ENCODE measurements around the gene PIBF1. TPM values are rescaled to one million over a fixed set of nuclear protein-coding genes. Genes with fewer than 3 reads are reported as not detected.

The PIBF1 gene
- total and polyA plus RNA-seq, 4 experiments from 2014 or later: 10.4 to 36.0 (median 23.0) TPM

- DNase-seq: no peak
These were observed 189.0 kb downstream of the PIBF1 start for GRCh38 chr13:72970956-72971355.

GRCh38 chr13:72973234-72973633 lies 191.3 kb downstream of the PIBF1 start:
- Histone ChIP-seq H3K36me3 (ENCODE audit: insufficient read depth, low read length) (no peaks in the 10 kb centered on the region), H3K9me3 (ENCODE audit: control insufficient read depth in 1 of 2, low read length in 2 of 2) (no peaks in the 10 kb centered on the region), H3K27ac (ENCODE audit: low read depth, low read length) (no peak overlapping the region), H3K4me3 (ENCODE audit: low read length in 2 of 2) (no peak overlapping the region), H3K4me1 (ENCODE audit: insufficient read depth, low read length) (no peaks in the 10 kb centered on the region), H3K27me3 (ENCODE audit: insufficient read depth, low read length) (no peaks in the 10 kb centered on the region)
- Mint-ChIP-seq H3K27me3 (no peaks in the 10 kb centered on the region), H3K4me3 (no peak overlapping the region), H3K36me3 (peaks cover 26 to 36% of the 10 kb centered on the region in 2 donors), H3K4me1 (no peaks in the 10 kb centered on the region), H3K9me3 (no peaks in the 10 kb centered on the region), H3K27ac (peak overlapping the region in 1 of 7 donors; percentile 92)
- ChIA-PET CTCF (ENCODE audit: partially characterized antibody) (no interaction called here), POLR2A (ENCODE audit: partially characterized antibody) (no interaction called here)
- intact Hi-C loops (cut with micrococcal nuclease): no loop called here
- no peak for DNase-seq

More at GRCh38 chr13:72970956-72971355, 189.0 kb downstream of the PIBF1 start:
- intact Hi-C loops (cut with micrococcal nuclease): no loop called here
- Histone ChIP-seq H3K4me3 (ENCODE audit: low read length in 2 of 2) (no peak overlapping the region), H3K27ac (ENCODE audit: low read depth, low read length) (no peak overlapping the region), H3K9me3 (ENCODE audit: control insufficient read depth in 1 of 2, low read length in 2 of 2) (no peaks in the 10 kb centered on the region), H3K27me3 (ENCODE audit: insufficient read depth, low read length) (no peaks in the 10 kb centered on the region), H3K36me3 (ENCODE audit: insufficient read depth, low read length) (no peaks in the 10 kb centered on the region), H3K4me1 (ENCODE audit: insufficient read depth, low read length) (no peaks in the 10 kb centered on the region)
- peaks cover 20 to 26% of the 10 kb centered on the region in 2 donors for H3K36me3 Mint-ChIP-seq
- H3K4me1 Mint-ChIP-seq: no peaks in the 10 kb centered on the region
- no peaks in the 10 kb centered on the region for H3K27me3 Mint-ChIP-seq
- CTCF ChIA-PET (ENCODE audit: partially characterized antibody): no interaction called here
- POLR2A ChIA-PET (ENCODE audit: partially characterized antibody): no interaction called here
- H3K4me3 Mint-ChIP-seq: no peak overlapping the region
- no peaks in the 10 kb centered on the region for H3K9me3 Mint-ChIP-seq
- no peak overlapping the region for H3K27ac Mint-ChIP-seq

DNA sequence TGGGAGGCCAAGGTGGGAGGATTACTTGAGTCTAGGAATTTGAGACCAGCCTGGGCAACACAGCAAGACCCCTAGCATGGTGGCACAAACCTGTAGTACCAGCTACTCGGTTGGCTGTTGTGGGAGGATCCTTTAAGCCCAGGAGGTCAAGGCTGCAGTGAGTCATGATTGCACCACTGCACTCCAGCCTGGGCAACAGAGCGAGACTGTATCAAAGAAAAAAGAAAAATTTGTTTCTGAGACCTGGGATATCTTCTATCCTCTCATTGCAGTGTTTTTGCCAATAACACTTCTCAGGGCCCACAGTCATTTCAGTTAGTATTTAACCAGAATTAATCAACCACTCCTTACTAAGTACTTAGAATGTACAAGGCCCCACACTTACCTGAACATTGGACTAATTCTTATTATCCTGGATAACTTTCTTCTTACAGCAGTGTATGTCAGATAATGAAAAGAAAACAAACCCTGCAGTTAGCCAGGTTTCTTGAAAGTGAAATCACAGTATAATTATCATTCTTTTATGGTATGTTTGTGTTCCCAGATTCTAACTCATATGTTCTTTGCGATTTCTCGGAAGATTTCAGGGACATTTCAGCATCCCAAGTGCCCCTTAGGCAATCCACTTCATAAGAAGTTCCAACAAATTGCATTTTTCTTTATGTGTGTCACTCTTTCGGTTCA lies 201.3 kb downstream of the PIBF1 start:
- Histone ChIP-seq H3K4me1 (ENCODE audit: insufficient read depth, low read length) (no peaks in the 10 kb centered on the region), H3K36me3 (ENCODE audit: insufficient read depth, low read length) (no peaks in the 10 kb centered on the region), H3K27me3 (ENCODE audit: insufficient read depth, low read length) (no peaks in the 10 kb centered on the region), H3K9me3 (ENCODE audit: control insufficient read depth in 1 of 2, low read length in 2 of 2) (no peaks in the 10 kb centered on the region), H3K4me3 (ENCODE audit: low read length in 2 of 2) (no peak overlapping the region), H3K27ac (ENCODE audit: low read depth, low read length) (no peak overlapping the region)
- DNase-seq: no peak
- CTCF ChIA-PET (ENCODE audit: partially characterized antibody): no interaction called here
- intact Hi-C loops (cut with micrococcal nuclease): no loop called here
- Mint-ChIP-seq H3K9me3 (no peaks in the 10 kb centered on the region), H3K27ac (no peak overlapping the region), H3K36me3 (peaks cover 5 to 26% of the 10 kb centered on the region in 2 donors), H3K27me3 (no peaks in the 10 kb centered on the region), H3K4me3 (no peak overlapping the region), H3K4me1 (no peaks in the 10 kb centered on the region)
- POLR2A ChIA-PET (ENCODE audit: partially characterized antibody): no interaction called here

DNA sequence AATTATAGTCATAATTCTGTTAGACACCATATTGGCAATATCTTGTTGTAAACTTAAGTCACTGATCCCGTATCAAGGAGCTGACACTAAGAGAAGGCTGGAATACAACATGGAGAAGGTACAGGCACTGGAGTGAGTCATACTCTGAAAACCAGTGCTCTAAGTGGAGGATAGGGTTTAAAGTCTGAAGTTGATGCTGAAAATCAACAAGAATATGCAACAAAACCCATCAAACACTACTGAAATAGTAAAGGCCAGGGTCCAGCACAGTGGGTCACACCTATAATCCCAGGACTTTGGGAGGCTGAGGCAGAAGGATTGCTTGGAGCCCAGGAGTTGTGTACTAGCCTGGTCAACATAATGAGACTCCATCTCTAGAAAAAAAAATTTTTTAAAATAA lies 203.7 kb downstream of the PIBF1 start:
- H3K27me3 Mint-ChIP-seq: no peaks in the 10 kb centered on the region
- no peaks in the 10 kb centered on the region for H3K4me1 Mint-ChIP-seq
- Histone ChIP-seq H3K4me3 (ENCODE audit: low read length in 2 of 2) (no peak overlapping the region), H3K27ac (ENCODE audit: low read depth, low read length) (no peak overlapping the region), H3K27me3 (ENCODE audit: insufficient read depth, low read length) (no peaks in the 10 kb centered on the region), H3K9me3 (ENCODE audit: control insufficient read depth in 1 of 2, low read length in 2 of 2) (no peaks in the 10 kb centered on the region), H3K4me1 (ENCODE audit: insufficient read depth, low read length) (no peaks in the 10 kb centered on the region), H3K36me3 (ENCODE audit: insufficient read depth, low read length) (no peaks in the 10 kb centered on the region)
- ChIA-PET POLR2A (ENCODE audit: partially characterized antibody) (no interaction called here), CTCF (ENCODE audit: partially characterized antibody) (no interaction called here)
- H3K9me3 Mint-ChIP-seq: no peaks in the 10 kb centered on the region
- H3K4me3 Mint-ChIP-seq: no peak overlapping the region
- no peak for DNase-seq
- intact Hi-C loops (cut with micrococcal nuclease): no loop called here
- no peak overlapping the region for H3K27ac Mint-ChIP-seq
- peaks cover 10 to 13% of the 10 kb centered on the region in 2 donors for H3K36me3 Mint-ChIP-seq

DNA sequence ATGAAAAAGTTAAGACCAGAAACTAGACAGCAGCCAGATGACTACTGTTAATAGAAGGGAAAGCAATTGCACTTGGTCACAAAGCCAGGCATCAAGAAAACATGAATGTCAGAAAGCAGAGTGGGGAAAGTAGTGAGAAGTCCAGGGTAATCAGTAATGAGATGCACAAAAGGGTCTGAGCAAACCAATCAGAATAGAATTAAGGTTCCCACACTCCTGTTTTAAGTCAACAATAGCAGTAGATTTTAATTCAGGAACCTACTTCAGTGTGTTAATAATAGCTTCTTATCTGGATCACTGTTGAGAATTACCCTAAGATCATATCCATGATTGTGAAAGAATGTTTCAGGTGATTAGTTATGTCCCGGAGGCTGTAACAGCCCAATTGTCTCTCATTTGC lies 204.3 kb downstream of the PIBF1 start:
- Mint-ChIP-seq H3K4me1 (no peaks in the 10 kb centered on the region), H3K36me3 (peaks cover 13 to 15% of the 10 kb centered on the region in 2 donors), H3K27ac (no peak overlapping the region), H3K27me3 (no peaks in the 10 kb centered on the region), H3K9me3 (no peaks in the 10 kb centered on the region), H3K4me3 (no peak overlapping the region)
- POLR2A ChIA-PET (ENCODE audit: partially characterized antibody): no interaction called here
- H3K36me3 ChIP-seq (ENCODE audit: insufficient read depth, low read length): no peaks in the 10 kb centered on the region
- H3K9me3 ChIP-seq (ENCODE audit: control insufficient read depth in 1 of 2, low read length in 2 of 2): no peaks in the 10 kb centered on the region
- CTCF ChIA-PET (ENCODE audit: partially characterized antibody): no interaction called here
- H3K4me3 ChIP-seq (ENCODE audit: low read length in 2 of 2): no peak overlapping the region
- no peaks in the 10 kb centered on the region for H3K4me1 ChIP-seq (ENCODE audit: insufficient read depth, low read length)
- DNase-seq: no peak
- no peak overlapping the region for H3K27ac ChIP-seq (ENCODE audit: low read depth, low read length)
- no peaks in the 10 kb centered on the region for H3K27me3 ChIP-seq (ENCODE audit: insufficient read depth, low read length)
- intact Hi-C loops (cut with micrococcal nuclease): no loop called here

GRCh38 chr13:72990953-72991352 lies 209.0 kb downstream of the PIBF1 start:
- Mint-ChIP-seq H3K27me3 (no peaks in the 10 kb centered on the region), H3K27ac (no peak overlapping the region), H3K9me3 (no peaks in the 10 kb centered on the region), H3K4me1 (no peaks in the 10 kb centered on the region), H3K36me3 (peaks cover 18 to 23% of the 10 kb centered on the region in 2 donors), H3K4me3 (no peak overlapping the region)
- DNase-seq: no peak
- no peak overlapping the region for H3K27ac ChIP-seq (ENCODE audit: low read depth, low read length)
- H3K4me3 ChIP-seq (ENCODE audit: low read length in 2 of 2): no peak overlapping the region
- H3K27me3 ChIP-seq (ENCODE audit: insufficient read depth, low read length): no peaks in the 10 kb centered on the region
- intact Hi-C loops (cut with micrococcal nuclease): no loop called here
- H3K9me3 ChIP-seq (ENCODE audit: control insufficient read depth in 1 of 2, low read length in 2 of 2): no peaks in the 10 kb centered on the region
- ChIA-PET CTCF (ENCODE audit: partially characterized antibody) (no interaction called here), POLR2A (ENCODE audit: partially characterized antibody) (interaction anchor here (0.7 kb wide), 1 partner anchor 27 kb away, joined by 3 read pairs; no protein-coding TSS in a partner anchor)
- no peaks in the 10 kb centered on the region for H3K36me3 ChIP-seq (ENCODE audit: insufficient read depth, low read length)
- H3K4me1 ChIP-seq (ENCODE audit: insufficient read depth, low read length): no peaks in the 10 kb centered on the region

- intact Hi-C loops (cut with micrococcal nuclease): no loop called here
- Histone ChIP-seq H3K36me3 (ENCODE audit: insufficient read depth, low read length) (no peaks in the 10 kb centered on the region), H3K9me3 (ENCODE audit: control insufficient read depth in 1 of 2, low read length in 2 of 2) (no peaks in the 10 kb centered on the region), H3K27ac (ENCODE audit: low read depth, low read length) (no peak overlapping the region), H3K4me3 (ENCODE audit: low read length in 2 of 2) (no peak overlapping the region), H3K4me1 (ENCODE audit: insufficient read depth, low read length) (no peaks in the 10 kb centered on the region), H3K27me3 (ENCODE audit: insufficient read depth, low read length) (no peaks in the 10 kb centered on the region)
- POLR2A ChIA-PET (ENCODE audit: partially characterized antibody): interaction anchor here (0.6 kb wide), 1 partner anchor 77 kb away, joined by 3 read pairs; no protein-coding TSS in a partner anchor
- H3K4me3 Mint-ChIP-seq: no peak overlapping the region
- DNase-seq: no peak
- H3K27ac Mint-ChIP-seq: peak overlapping the region in 2 of 7 donors; percentile 53 to 60
- H3K27me3 Mint-ChIP-seq: no peaks in the 10 kb centered on the region
- peaks cover 25 to 26% of the 10 kb centered on the region in 2 donors for H3K36me3 Mint-ChIP-seq
- H3K4me1 Mint-ChIP-seq: peaks cover 0 to 2% (median 1%) of the 10 kb centered on the region in 4 donors
- CTCF ChIA-PET (ENCODE audit: partially characterized antibody): no interaction called here
- H3K9me3 Mint-ChIP-seq: no peaks in the 10 kb centered on the region
These were observed 216.1 kb downstream of the PIBF1 start for GRCh38 chr13:72998012-72998411.

Measured in CD4-positive, alpha-beta memory T cell (primary cell).